GM19438 (cell line): ENCODE data around the gene BBOX1.
"Not testable (repeated sequence)": the region's sequence is repeated elsewhere in the genome, so short reads cannot be mapped to it uniquely, and the experiment has no call there.

ENCODE experiments used
- ATAC-seq: cut with Tn5 transposase; IDR thresholded peaks from one replicate; pipeline ENCODE4 v1.9.1; 2021; ENCODE audit warnings: low read depth; ENCODE audit not compliant: unreplicated experiment

Gene BBOX1

GRCh38 chr11:27083241-27083640 is 42.6 kb downstream of the BBOX1 start:
- ATAC-seq: no peak

DNA sequence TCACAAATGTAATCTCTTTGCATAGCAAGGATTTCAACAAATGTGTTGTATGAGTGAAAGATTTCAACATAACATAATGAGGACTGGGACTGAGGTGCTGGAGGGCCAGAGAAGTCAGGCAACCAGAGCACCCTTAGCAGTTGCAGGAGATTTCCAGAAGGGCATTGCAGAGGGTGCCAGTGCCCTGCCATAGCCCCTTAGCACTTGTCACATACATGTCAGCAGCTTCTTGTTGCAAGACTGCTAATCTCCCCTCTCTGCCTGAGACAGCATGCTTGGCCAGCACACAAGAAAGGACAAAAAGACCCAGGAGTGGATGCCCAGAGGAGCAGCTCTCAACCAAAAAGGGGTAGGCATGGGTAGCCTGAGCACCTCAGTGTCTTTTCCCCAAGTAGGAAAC is 43.2 kb downstream of the BBOX1 start:
- ATAC-seq: no peak

DNA sequence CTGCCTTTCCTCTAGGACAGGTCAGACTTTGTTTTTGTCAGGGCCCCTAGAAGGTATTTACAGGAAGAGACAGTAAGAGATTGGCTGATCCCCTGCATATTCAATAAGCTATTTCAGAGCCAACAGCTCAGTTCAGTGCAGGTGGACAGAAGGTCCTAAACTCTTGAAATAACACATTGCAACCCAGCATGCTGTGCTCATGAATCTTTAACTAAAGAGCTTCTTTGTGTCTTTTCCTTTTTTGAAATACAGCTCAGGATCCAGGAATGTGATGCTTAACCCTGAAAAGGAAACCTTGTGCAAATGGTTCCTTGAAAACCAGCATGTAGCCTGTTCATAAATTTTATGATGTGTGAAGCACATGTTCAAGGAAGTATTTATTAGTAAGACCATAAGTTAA is 43.9 kb downstream of the BBOX1 start:
- no peak for ATAC-seq

DNA sequence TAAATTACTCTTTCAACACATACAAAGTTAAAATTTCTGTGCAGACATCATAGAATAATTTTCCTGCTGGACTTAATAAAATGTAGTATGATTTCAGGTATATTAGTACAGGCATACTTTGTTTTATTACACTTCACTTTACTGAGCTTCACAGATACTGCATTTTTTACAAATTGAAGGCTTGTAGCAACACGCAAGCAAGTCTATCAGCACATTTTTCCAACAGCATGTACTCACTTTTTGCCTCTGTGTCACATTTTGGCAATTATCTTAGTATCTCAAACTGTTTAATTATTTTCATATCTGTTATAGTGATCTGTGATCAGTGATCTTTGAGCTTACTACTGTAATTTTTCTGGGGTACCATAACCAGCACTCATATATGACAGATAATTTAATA is 44.5 kb downstream of the BBOX1 start:
- ATAC-seq: no peak

DNA sequence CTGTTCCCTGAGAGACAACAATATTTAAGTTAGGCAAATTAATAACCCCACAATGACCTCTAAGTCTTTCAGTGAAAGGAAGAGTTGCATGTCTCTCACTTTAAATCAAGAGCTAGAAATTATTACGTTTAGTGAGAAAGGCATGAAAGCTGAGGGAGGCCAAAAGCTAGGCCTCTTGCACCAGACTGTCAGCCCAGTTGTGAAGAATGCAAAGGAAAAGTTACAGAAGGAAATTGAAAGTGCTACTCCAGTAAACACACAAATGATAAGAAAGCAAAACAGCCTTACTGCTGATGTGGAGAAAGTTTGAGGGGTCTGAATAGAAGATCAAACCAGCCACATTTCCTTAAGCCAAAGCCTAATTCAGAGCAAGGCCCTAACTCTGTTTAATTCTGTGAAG is 45.0 kb downstream of the BBOX1 start:
- ATAC-seq: no peak

- ATAC-seq: no peak
These were observed 46.8 kb downstream of the BBOX1 start for GRCh38 chr11:27087432-27087831.

DNA sequence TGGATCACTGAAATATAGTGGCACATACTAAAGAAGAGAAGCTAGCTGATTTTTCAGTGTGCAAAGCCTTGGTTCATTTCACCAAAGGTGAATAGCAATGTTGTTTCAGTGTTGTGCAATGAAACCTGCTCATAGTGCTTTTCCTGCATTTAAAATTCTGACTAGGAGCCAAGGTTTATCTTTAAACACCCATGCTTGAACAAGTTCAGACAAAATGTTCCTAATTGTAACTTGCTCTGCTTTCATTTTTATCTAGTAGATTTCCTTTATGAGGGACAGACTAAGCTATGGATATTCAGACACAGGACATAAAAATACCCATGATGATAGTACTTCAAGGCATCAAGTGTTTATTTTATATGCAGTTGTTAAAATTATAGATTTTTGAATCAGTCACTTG is 47.7 kb downstream of the BBOX1 start:
- ATAC-seq: no peak

DNA sequence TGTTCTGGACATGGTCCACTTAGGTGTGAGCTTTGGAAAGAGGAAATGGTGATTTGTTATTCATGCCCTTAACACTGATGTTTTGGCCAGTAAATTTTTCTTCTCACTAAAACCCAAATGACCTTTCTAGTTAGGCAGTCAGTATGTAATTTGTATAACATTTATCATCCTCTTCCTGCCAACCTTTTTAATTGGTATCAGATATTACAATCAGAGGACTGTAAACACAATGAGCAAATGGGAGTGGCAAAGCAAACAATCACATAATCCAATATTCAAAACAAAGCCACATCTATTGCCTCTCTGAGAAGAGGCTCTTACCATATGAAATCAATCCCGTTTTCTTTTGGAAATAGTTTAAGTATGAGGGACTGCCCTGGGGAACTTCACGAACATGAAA is 49.1 kb downstream of the BBOX1 start:
- ATAC-seq: no peak

- not testable (repeated sequence) for ATAC-seq
These were observed 49.8 kb downstream of the BBOX1 start for GRCh38 chr11:27090357-27090948.

GRCh38 chr11:27094120-27094519 is 53.5 kb downstream of the BBOX1 start:
- no peak for ATAC-seq

- no peak for ATAC-seq
These were observed 54.4 kb downstream of the BBOX1 start for GRCh38 chr11:27095059-27095458.

DNA sequence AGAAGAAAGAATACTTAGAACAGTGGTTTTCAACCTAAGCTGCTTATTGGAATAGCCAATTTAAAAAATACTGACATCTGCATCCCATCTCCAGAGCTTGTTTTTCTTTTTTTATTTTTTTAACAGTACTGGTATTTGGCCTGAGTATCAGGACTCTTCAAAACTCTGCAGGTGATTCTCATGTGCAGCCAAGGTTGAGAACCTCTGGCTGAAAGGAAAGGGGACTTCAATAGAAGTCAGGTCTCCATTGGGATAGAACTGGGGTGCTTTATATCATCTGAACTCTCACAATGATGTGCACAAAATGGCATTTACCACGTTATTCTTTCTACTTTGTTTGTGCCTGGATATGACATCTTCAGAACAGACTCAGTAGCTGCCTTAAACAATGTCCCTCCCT is 55.3 kb downstream of the BBOX1 start:
- ATAC-seq: no peak

DNA sequence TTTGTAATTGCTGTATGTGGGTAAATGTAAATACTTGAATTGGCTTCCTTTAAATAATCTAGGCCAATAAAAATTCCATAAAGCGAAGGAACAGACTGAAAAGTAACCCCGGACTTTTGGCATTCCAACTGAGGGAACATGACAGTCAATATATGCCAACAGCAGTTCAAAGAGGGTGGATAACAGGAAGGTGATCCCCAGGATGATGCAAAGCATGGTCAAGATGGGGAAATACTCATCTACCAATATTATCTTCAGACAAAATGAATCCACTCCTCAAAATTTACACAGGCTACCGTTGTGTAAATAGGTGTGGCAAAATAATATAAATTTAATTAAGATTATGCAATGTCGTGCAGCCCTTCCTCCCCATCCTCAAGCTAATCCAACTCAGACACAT is 56.9 kb downstream of the BBOX1 start:
- no peak for ATAC-seq

DNA sequence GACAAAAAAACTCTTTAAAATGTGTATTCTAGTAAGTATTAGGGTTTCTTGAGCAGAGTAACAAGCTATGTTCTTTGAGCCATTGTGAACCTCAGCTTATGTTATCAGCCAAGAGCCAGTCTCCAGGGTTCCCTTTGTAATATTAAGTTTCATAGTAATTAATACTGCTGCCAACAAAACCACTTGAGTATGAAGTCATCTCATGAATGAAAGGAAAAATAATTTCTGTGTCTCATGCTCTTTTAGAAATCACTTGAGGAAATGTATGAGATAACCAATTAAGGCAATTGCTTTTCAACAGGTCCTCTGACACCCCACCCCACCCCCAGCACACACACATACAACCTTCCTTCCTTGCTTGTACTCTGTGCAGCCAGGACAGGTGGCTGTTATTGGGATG is 59.9 kb downstream of the BBOX1 start:
- ATAC-seq: no peak

- no peak for ATAC-seq
These were observed 66.9 kb downstream of the BBOX1 start for GRCh38 chr11:27107548-27107947.

DNA sequence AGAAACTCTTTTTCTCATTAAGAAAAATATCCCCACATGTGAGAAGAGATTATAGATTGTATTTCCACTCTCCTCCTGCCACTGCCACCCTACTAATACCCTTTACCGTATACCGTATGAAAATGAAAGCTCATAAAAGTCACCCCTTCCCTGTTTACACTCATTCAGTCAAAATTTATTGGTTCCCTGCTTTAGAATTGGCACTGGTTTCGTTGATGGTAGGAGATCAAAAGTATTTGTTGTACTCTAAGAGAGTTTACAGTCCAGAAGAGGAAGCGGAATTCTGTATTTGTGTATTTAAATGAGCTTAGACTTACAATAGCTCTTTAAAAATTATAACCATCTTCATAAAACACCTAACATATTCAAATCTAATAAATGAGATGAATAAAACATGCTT is 68.2 kb downstream of the BBOX1 start:
- ATAC-seq: no peak

GRCh38 chr11:27111896-27112295 is 71.3 kb downstream of the BBOX1 start:
- no peak for ATAC-seq

DNA sequence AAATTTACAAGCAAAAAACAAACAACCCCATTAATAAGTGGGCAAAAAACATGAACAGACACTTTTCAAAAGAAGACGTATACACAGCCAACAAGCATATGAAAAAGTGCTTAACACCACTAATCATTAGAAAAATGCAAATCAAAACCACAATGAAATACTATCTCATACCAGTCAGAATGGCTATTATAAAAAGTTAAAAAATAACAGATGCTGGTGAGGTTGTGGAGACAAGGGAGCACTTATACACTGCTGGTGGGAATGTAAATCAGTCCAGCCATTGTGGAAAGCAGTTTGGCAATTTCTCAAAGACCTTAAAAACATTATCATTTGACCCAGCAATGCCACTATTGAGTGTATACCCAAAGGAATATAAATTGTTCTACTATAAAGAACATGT is 72.3 kb downstream of the BBOX1 start:
- ATAC-seq: no peak

DNA sequence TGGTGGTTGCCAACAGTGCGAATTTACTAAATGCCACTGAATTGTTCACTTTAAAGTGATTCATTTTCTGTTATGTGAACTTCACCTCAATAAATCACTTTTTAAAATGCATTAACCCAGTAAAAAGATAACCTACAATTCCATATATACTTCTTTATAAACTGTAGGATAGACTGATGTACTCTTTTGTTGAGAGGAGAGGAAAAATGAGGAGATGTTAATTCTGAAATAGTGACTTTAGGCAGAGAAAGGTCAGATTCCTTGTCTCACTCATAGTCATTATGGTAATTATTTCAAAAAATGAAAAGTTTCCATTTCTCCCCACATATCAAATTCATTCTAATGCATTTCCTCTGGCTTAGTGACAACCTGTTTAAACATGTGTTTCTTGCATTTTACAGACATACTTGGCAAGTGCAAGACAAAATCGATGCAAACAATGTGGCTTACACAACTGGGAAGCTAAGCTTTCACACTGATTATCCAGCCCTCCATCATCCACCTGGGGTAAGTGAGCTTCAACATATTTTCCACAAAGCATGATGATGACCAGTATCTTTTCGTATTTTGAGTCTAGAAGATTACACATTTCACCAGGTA is 74.5 kb downstream of the BBOX1 start:
- no peak for ATAC-seq

DNA sequence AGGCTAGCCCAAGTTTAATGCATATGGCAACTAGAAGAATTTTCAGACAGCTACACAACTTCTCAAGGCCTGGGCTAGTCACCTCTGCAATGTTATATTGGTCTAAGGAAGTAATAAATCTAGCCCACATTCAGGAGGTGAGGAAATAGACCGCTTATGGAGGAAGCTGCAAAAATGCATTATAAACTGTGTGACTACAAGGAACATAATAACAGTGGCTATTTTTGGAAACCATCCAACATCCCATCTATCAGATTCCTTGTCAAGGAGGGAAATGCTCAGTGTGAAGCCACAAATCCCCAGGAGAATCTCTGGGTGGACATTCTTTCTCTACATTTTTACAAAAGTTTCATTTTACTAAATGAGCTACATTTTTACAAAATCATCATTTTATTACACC is 76.1 kb downstream of the BBOX1 start:
- ATAC-seq: no peak

- ATAC-seq: no peak
These were observed 77.8 kb downstream of the BBOX1 start for GRCh38 chr11:27118371-27118770.

DNA sequence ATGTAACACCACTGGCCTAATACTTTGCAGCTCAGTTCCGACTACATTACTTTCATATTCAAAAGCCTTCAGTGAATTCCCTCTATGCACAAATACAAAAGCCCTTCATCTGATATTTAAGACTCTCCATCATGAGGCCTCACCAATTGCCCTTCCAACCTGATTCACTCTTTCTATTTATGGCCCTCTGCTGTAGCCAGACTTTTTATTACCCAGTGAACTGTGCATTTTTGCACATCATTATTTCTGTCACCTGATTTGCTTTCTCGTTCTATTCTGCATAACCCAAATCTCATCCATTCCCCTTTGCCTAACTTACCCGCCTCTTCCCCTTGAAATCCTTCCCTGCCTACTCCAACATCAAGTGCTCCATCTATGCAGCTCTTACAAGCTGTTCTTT is 78.3 kb downstream of the BBOX1 start:
- no peak for ATAC-seq

DNA sequence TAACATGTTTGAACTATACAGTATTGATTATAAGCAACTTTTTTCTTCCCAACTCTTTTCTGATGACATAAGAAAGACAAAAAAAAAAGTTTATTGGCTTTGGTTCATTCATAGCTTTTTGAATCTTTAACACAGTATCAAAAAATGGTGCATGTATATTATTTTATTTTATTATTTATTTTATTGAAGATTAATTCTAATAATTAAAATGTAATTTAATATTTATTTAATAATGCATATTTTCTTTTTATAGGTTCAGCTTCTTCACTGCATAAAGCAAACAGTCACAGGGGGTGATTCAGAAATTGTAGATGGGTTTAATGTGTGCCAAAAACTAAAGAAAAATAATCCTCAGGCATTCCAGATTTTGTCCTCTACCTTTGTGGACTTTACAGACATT is 78.8 kb downstream of the BBOX1 start:
- no peak for ATAC-seq
